ENCODE data around the gene C2CD3.

GRCh38 chr11:74017631-74018030 is 153.2 kb downstream of the C2CD3 start:
- TF ChIP-seq CTCF (IDR thresholded peaks at IDR 0.05; ENCODE audit: low read depth, low read length) (no peak), EZH2phosphoT487 (IDR thresholded peaks at IDR 0.05; ENCODE audit: low read depth) (no peak)
